ENCODE measurements around the gene FAM114A1.
"Not testable (repeated sequence)": the region's sequence is repeated elsewhere in the genome, so short reads cannot be mapped to it uniquely, and the experiment has no call there.

Gene FAM114A1

GRCh38 chr4:38904090-38904666 is 36.6 kb downstream of the FAM114A1 start:
- DNase-seq (ENCODE audit: low read depth), result no peak

GRCh38 chr4:38904682-38905081 is 37.1 kb downstream of the FAM114A1 start:
- no peak for DNase-seq (ENCODE audit: low read depth)

GRCh38 chr4:38905652-38906385 is 38.2 kb downstream of the FAM114A1 start:
- DNase-seq (ENCODE audit: low read depth), result no peak

- DNase-seq (ENCODE audit: low read depth), result no peak
Observed at GRCh38 chr4:38907696-38908270, 40.2 kb downstream of the FAM114A1 start.

- DNase-seq (ENCODE audit: low read depth), result no peak
Observed at GRCh38 chr4:38909015-38909414, 41.4 kb downstream of the FAM114A1 start.

- no peak for DNase-seq (ENCODE audit: low read depth)
Observed at GRCh38 chr4:38911257-38911656, 43.7 kb downstream of the FAM114A1 start.

GRCh38 chr4:38914854-38915253 is 47.2 kb downstream of the FAM114A1 start:
- no peak for DNase-seq (ENCODE audit: low read depth)

- DNase-seq (ENCODE audit: low read depth), result not testable (repeated sequence)
Observed at GRCh38 chr4:38916267-38916666, 48.7 kb downstream of the FAM114A1 start.

- no peak for DNase-seq (ENCODE audit: low read depth)
Observed at GRCh38 chr4:38917481-38918025, 49.9 kb downstream of the FAM114A1 start.

GRCh38 chr4:38919494-38919893 is 51.9 kb downstream of the FAM114A1 start:
- no peak for DNase-seq (ENCODE audit: low read depth)

- no peak for DNase-seq (ENCODE audit: low read depth)
Observed at GRCh38 chr4:38920186-38920585, 52.6 kb downstream of the FAM114A1 start.

GRCh38 chr4:38920677-38921076 is 53.1 kb downstream of the FAM114A1 start:
- DNase-seq (ENCODE audit: low read depth), result no peak

GRCh38 chr4:38921151-38921550 is 53.5 kb downstream of the FAM114A1 start:
- DNase-seq (ENCODE audit: low read depth), result no peak

GRCh38 chr4:38923746-38924145 is 56.1 kb downstream of the FAM114A1 start:
- no peak for DNase-seq (ENCODE audit: low read depth)

- no peak for DNase-seq (ENCODE audit: low read depth)
Observed at GRCh38 chr4:38924353-38924752, 56.7 kb downstream of the FAM114A1 start.

GRCh38 chr4:38925492-38926413 is 58.1 kb downstream of the FAM114A1 start:
- DNase-seq (ENCODE audit: low read depth), result no peak

GRCh38 chr4:38926896-38927295 is 59.3 kb downstream of the FAM114A1 start:
- DNase-seq (ENCODE audit: low read depth), result no peak

- no peak for DNase-seq (ENCODE audit: low read depth)
Observed at GRCh38 chr4:38928568-38928967, 61.0 kb downstream of the FAM114A1 start.

GRCh38 chr4:38928974-38929373 is 61.4 kb downstream of the FAM114A1 start:
- DNase-seq (ENCODE audit: low read depth), result no peak

GRCh38 chr4:38930204-38930603 is 62.6 kb downstream of the FAM114A1 start:
- no peak for DNase-seq (ENCODE audit: low read depth)

GRCh38 chr4:38930707-38931106 is 63.1 kb downstream of the FAM114A1 start:
- DNase-seq (ENCODE audit: low read depth), result no peak

GRCh38 chr4:38931125-38931524 is 63.5 kb downstream of the FAM114A1 start:
- no peak for DNase-seq (ENCODE audit: low read depth)
